ENCODE results near the gene CLTA.

DNA sequence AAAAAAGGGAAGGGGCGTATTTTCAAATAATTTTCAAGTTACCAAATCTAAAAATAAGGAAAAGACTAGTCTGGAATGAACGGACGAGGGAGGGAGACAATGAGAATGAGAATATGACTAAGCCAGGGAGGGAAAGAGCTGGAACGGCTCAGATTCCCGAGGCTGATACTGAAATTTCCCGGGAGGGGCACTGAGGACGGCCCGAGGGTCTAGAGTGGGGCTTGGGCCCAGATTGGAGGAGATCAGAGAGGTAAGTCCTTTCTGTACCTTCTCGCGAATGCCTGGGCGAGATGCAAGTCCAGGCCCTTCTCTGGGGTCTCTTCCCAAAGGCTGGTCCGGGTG is 24.9 kb upstream of the CLTA start:
- TF ChIP-seq, protein P1, sequence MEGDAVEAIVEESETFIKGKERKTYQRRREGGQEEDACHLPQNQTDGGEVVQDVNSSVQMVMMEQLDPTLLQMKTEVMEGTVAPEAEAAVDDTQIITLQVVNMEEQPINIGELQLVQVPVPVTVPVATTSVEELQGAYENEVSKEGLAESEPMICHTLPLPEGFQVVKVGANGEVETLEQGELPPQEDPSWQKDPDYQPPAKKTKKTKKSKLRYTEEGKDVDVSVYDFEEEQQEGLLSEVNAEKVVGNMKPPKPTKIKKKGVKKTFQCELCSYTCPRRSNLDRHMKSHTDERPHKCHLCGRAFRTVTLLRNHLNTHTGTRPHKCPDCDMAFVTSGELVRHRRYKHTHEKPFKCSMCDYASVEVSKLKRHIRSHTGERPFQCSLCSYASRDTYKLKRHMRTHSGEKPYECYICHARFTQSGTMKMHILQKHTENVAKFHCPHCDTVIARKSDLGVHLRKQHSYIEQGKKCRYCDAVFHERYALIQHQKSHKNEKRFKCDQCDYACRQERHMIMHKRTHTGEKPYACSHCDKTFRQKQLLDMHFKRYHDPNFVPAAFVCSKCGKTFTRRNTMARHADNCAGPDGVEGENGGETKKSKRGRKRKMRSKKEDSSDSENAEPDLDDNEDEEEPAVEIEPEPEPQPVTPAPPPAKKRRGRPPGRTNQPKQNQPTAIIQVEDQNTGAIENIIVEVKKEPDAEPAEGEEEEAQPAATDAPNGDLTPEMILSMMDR (conservative IDR thresholded peaks at IDR 0.05), result no peak
- no peak for TF ChIP-seq EZH2 (IDR thresholded peaks at IDR 0.05; ENCODE audit: low read depth)

Measured in PC-9 (cell line).